Ishikawa (cell line): ENCODE results near the gene ARAF.

Experiments
- CEBPB ChIP-seq: IDR thresholded peaks from 2 replicates; pipeline ENCODE4 v1.6.1; 2012
- CREB1 ChIP-seq: IDR thresholded peaks from 2 replicates; pipeline ENCODE4 v1.6.1; 2012; ENCODE audit warnings: low read depth
- EGR1 ChIP-seq: IDR thresholded peaks from 2 replicates; pipeline ENCODE4 v1.6.1; 2012
- EP300 ChIP-seq: IDR thresholded peaks from 2 replicates; pipeline ENCODE4 v1.6.1; 2012; ENCODE audit warnings: borderline replicate concordance
- FOXM1 ChIP-seq: IDR thresholded peaks from 2 replicates; pipeline ENCODE4 v1.6.1; 2012; ENCODE audit warnings: low read depth, borderline replicate concordance
- NFIC ChIP-seq: IDR thresholded peaks from 2 replicates; pipeline ENCODE4 v1.6.1; 2012
- RAD21 ChIP-seq: IDR thresholded peaks from 2 replicates; pipeline ENCODE4 v1.6.1; 2012; ENCODE audit warnings: low read depth
- TAF1 ChIP-seq: IDR thresholded peaks from 2 replicates; pipeline ENCODE4 v1.6.1; 2012; ENCODE audit warnings: low read depth, mild to moderate bottlenecking
- TCF12 ChIP-seq: IDR thresholded peaks from 2 replicates; pipeline ENCODE4 v1.6.1; 2012; ENCODE audit warnings: low read depth
- TEAD4 ChIP-seq: IDR thresholded peaks from 2 replicates; pipeline ENCODE4 v1.6.1; 2012
- YY1 ChIP-seq: IDR thresholded peaks from 2 replicates; pipeline ENCODE4 v1.6.1; 2012; ENCODE audit warnings: low read depth
- ZBTB7A ChIP-seq: IDR thresholded peaks from 2 replicates; pipeline ENCODE4 v1.6.1; 2012; ENCODE audit warnings: low read depth
- TF ChIP-seq, protein P1 (sequence below): IDR thresholded peaks from 2 replicates; pipeline ENCODE4 v1.6.1; 2012
- TF ChIP-seq, protein P2 (sequence below): IDR thresholded peaks from 2 replicates; pipeline ENCODE4 v1.6.1; 2012
- TF ChIP-seq, protein P3 (sequence below): IDR thresholded peaks from 2 replicates; pipeline ENCODE4 v1.6.1; 2012; ENCODE audit warnings: low read depth, mild to moderate bottlenecking

Gene ARAF

DNA sequence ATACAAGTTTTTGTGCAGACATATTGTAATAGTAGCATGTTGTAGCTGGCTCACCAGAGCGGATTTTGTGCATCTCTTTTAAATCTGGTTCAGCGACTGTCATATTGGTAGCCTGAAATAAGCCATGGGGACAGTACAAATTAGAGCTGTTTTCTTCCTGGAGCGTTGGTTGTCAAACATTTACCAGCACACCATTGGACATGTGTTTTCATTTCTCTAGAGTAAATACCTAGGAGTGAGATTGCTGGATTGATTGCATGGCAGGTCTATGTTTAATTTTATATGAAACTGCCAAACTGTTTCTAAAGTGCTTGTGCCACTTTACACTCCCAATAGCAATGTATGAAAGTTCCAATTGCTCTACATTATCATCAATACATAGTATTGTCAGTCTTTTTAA, 2.6 kb upstream of the ARAF start:
- TF ChIP-seq TEAD4 (no peak), YY1 (no peak), ZBTB7A (no peak), NFIC (no peak), TCF12 (no peak), TAF1 (no peak), EP300 (no peak), FOXM1 (no peak), RAD21 (no peak), CEBPB (no peak), EGR1 (no peak), CREB1 (no peak)
- TF ChIP-seq, protein P1, sequence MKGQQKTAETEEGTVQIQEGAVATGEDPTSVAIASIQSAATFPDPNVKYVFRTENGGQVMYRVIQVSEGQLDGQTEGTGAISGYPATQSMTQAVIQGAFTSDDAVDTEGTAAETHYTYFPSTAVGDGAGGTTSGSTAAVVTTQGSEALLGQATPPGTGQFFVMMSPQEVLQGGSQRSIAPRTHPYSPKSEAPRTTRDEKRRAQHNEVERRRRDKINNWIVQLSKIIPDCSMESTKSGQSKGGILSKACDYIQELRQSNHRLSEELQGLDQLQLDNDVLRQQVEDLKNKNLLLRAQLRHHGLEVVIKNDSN = no peak
- TF ChIP-seq, protein P2, sequence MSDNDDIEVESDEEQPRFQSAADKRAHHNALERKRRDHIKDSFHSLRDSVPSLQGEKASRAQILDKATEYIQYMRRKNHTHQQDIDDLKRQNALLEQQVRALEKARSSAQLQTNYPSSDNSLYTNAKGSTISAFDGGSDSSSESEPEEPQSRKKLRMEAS = no peak
- TF ChIP-seq, protein P3, sequence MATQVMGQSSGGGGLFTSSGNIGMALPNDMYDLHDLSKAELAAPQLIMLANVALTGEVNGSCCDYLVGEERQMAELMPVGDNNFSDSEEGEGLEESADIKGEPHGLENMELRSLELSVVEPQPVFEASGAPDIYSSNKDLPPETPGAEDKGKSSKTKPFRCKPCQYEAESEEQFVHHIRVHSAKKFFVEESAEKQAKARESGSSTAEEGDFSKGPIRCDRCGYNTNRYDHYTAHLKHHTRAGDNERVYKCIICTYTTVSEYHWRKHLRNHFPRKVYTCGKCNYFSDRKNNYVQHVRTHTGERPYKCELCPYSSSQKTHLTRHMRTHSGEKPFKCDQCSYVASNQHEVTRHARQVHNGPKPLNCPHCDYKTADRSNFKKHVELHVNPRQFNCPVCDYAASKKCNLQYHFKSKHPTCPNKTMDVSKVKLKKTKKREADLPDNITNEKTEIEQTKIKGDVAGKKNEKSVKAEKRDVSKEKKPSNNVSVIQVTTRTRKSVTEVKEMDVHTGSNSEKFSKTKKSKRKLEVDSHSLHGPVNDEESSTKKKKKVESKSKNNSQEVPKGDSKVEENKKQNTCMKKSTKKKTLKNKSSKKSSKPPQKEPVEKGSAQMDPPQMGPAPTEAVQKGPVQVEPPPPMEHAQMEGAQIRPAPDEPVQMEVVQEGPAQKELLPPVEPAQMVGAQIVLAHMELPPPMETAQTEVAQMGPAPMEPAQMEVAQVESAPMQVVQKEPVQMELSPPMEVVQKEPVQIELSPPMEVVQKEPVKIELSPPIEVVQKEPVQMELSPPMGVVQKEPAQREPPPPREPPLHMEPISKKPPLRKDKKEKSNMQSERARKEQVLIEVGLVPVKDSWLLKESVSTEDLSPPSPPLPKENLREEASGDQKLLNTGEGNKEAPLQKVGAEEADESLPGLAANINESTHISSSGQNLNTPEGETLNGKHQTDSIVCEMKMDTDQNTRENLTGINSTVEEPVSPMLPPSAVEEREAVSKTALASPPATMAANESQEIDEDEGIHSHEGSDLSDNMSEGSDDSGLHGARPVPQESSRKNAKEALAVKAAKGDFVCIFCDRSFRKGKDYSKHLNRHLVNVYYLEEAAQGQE = no peak

DNA sequence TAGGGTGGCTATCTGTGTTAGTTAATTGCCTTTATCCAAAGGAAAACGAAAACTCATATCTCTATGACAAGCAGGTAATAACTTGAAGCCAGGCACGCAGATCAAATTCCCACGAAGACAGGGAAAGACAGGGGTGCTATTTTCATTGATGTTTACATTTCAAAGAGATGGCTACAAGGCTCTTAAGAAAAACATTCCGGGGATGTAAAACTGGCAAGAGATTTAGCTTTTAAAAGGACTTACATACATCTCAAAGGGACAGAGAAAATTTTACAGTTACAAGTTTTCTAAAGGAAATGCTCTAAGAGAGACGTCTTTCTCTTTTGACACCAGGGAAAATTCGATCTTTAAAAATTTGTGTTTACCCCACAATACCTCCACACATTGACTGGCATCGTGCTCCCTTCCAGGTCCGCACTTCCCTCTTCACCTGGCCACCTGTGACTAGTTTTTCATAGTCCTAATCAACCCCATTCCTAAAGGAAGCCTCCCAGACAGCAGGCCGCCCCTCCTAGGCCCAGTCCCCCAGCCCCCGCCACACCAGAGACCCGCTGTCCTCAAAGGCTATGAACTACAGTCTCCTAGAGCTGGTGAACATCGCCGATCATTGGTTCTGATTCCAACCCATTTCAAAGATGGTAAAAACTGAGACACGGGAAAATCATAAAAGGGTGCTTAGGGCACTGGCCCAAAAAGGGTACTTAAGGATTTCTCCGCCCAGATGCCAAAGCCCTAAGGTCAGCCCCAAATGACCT, 649 bp upstream of the ARAF start:
- TF ChIP-seq, protein P1 = no peak
- no peak for TF ChIP-seq RAD21
- TF ChIP-seq CEBPB = no peak

DNA sequence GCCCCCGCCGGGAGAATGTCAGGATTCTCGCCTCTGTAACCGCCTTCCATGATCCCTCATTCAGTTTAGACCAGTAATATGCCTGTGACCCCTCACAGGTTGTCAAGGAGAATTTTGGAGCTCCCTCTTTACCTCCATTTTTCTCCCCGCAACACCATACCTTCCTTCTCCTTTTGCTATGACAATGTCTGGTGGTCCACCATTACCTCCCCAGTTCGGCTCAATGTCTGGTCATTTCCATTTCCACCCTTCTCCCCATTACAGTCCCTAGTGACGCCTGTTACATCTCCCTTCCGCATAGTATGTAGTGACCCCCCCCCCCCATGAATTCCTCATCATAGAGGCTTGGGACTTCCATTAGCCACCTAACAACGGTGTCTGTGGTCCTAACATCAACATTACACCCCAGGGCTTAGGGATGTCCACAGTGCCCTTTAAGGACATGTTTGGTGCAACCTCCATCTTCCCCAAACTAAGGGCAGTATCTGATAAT, 700 bp downstream of the ARAF start:
- TF ChIP-seq, protein P3 = no peak
- TF ChIP-seq, protein P2 = no peak
- TF ChIP-seq FOXM1 = no peak
- TF ChIP-seq EP300 = no peak
- TF ChIP-seq CEBPB = no peak
- TF ChIP-seq CREB1 = no peak
- TF ChIP-seq TEAD4 = no peak
- TF ChIP-seq TCF12 = no peak
- TF ChIP-seq EGR1 = no peak
- no peak for TF ChIP-seq NFIC
- no peak for TF ChIP-seq YY1

DNA sequence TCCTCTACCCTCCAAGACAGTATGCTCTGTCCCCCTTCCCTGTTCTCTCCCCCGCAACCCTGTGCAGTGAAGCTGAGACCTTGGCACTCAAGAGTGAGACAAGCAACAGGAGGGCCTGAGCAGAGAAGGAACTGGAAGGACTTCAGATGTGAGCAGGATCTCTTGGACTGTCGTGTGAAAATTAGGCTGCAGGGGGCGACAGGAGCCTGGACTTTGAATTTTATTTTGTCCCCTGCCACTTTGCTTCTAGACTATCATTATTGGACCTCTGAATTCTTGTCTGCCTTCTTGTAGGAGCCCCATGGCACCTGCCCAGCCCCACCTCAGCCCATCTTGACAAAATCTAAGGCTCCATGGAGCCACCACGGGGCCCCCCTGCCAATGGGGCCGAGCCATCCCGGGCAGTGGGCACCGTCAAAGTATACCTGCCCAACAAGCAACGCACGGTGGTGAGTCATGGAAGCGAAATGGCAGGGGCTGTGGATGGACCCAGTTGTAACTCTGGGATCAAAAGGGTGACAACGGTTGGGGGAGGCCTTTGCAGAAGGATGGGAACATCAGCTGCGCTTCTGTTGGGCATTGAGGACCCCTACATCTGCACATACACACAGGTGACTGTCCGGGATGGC, 1.7 kb downstream of the ARAF start:
- TF ChIP-seq, protein P1 = no peak
- TF ChIP-seq, protein P3 = no peak
- TF ChIP-seq, protein P2 = no peak
